K562 (cell line): ENCODE measurements around the gene WNT3. TPM values are rescaled to one million over a fixed set of nuclear protein-coding genes. Genes with fewer than 3 reads are reported as not detected.
A peak's percentile ranks its signal among the peaks of the same experiment; 100 is the strongest.

ENCODE experiments used
- ATAC-seq: fragments of 200-7000 bp; cut with Tn5 transposase; 3 replicates; pipeline ENCODE4 v1.9.1; 2020; ENCODE audit warnings: moderate library complexity
- BruUV-seq: library from RNA; stranded (reverse); fragments of 400-500 nt; replicated peaks from 2 replicates; lab custom pipeline; 2021; lab: Mats Ljungman, UMichigan
- CTCF ChIA-PET: fragments of 300-600 bp; formaldehyde crosslinking; extraction: SDS; loops from one replicate; lab custom pipeline; 2021; ENCODE audit warnings: low intra/inter-chr PET ratio; lab: Yijun Ruan, JAX
- POLR2A ChIA-PET: fragments of 300-600, 350-650 bp; sonication (Branson Sonifier 250); formaldehyde crosslinking; extraction: SDS; loops from one replicate; lab custom pipeline; 2021; ENCODE audit warnings: antibody characterized with exemption, inconsistent platforms; lab: Yijun Ruan, JAX
- DNase-seq, 4 experiments: peaks; one replicate each; pipeline versions ENCODE4 v3.0.0 to v3.0.0-alpha.2; 2011 to 2018; ENCODE audit warnings: low spot score in 3 of 4, mixed read lengths in 3 of 4; ENCODE audit errors: extremely low read depth in 1 of 4
- FAIRE-seq: peaks from 2 replicates; lab custom pipeline; 2011; peaks lifted over from hg19 to GRCh38; lab: Jason Lieb, UNC
- H2AFZ ChIP-seq: 2 replicates; pipeline ENCODE4 v1.6.0; 2011; ENCODE audit warnings: low read depth, low read length, control low read depth, inconsistent platforms
- H3K27ac ChIP-seq: fragments of 200-600 bp; 3 replicates; pipeline ENCODE4 v1.8.0; 2011; ENCODE audit warnings: low read depth, mild to moderate bottlenecking, control low read depth, inconsistent platforms, low read length, moderate library complexity, mixed read lengths; ENCODE audit errors: extremely low read depth
- H3K27me3 ChIP-seq, 2 experiments: fragments of 300-600 bp in 1 of 2; 2 replicates in 1 of 2; 3 replicates in 1 of 2; pipeline versions ENCODE4 v1.6.0 to v1.8.0; 2011; ENCODE audit warnings: inconsistent platforms in 2 of 2, low read length in 2 of 2, mild to moderate bottlenecking in 1 of 2, mixed read lengths in 1 of 2, moderate library complexity in 1 of 2; ENCODE audit not compliant: control insufficient read depth in 2 of 2, insufficient read depth in 2 of 2
- H3K36me3 ChIP-seq: fragments of 300-600 bp; 3 replicates; pipeline ENCODE4 v1.8.0; 2011; ENCODE audit warnings: mild to moderate bottlenecking, low read length, inconsistent platforms; ENCODE audit not compliant: control insufficient read depth, insufficient read depth
- H3K4me1 ChIP-seq, 2 experiments: fragments of 200-600 bp in 1 of 2; replicated peaks in 1 of 2; 2 replicates in 1 of 2; 3 replicates in 1 of 2; pipeline versions ENCODE4 v1.5.1 to v1.8.0; 2011; ENCODE audit warnings: inconsistent platforms in 2 of 2, low read length in 2 of 2, mild to moderate bottlenecking in 1 of 2, mixed read lengths in 1 of 2, moderate library complexity in 1 of 2; ENCODE audit not compliant: control insufficient read depth in 2 of 2, insufficient read depth in 2 of 2
- H3K4me2 ChIP-seq: 2 replicates; pipeline ENCODE4 v1.6.1; 2011; ENCODE audit warnings: low read length, control low read depth, inconsistent platforms, mixed read lengths; ENCODE audit not compliant: insufficient read depth
- H3K4me3 ChIP-seq: fragments of 200-600 bp; sonication (generic), shearing (Covaris generic); 2 replicates; pipeline ENCODE4 v1.5.1; 2016; ENCODE audit warnings: control low read depth, inconsistent platforms
- H3K79me2 ChIP-seq: fragments of 200-600 bp; 3 replicates; pipeline ENCODE4 v1.8.0; 2011; ENCODE audit warnings: low read length, inconsistent platforms; ENCODE audit not compliant: control insufficient read depth, insufficient read depth
- H3K9ac ChIP-seq, 2 experiments: 2 replicates each; pipeline versions ENCODE4 v1.6.0 to v1.6.1; 2011; ENCODE audit warnings: low read depth in 2 of 2, low read length in 2 of 2, control low read depth in 1 of 2, inconsistent platforms in 1 of 2, mild to moderate bottlenecking in 1 of 2, mixed read lengths in 1 of 2; ENCODE audit not compliant: insufficient read depth in 1 of 2
- H3K9me1 ChIP-seq: one replicate; pipeline ENCODE4 v1.6.0; 2011; ENCODE audit warnings: inconsistent platforms, mild to moderate bottlenecking, low read length, moderate library complexity; ENCODE audit not compliant: control insufficient read depth, insufficient read depth
- H3K9me3 ChIP-seq: replicated peaks from 2 replicates; pipeline ENCODE4 v1.5.1; 2011; ENCODE audit warnings: low read depth, low read length, inconsistent platforms; ENCODE audit not compliant: control insufficient read depth, insufficient read depth
- H4K20me1 ChIP-seq: replicated peaks from 2 replicates; pipeline ENCODE4 v1.6.1; 2011; ENCODE audit warnings: low read length, inconsistent platforms, mixed read lengths; ENCODE audit not compliant: control insufficient read depth, insufficient read depth
- ELF2 ChIP-seq: fragments of 250-450 bp; sonication (Bioruptor Pico); IDR thresholded peaks from 2 replicates; pipeline ENCODE4 v1.5.0; 2021; ENCODE audit warnings: mild to moderate bottlenecking
- MEF2D ChIP-seq: conservative IDR thresholded peaks from 2 replicates; pipeline ENCODE4 v1.6.1; 2016; ENCODE audit warnings: low read depth, missing genetic modification characterization, missing compliant biosample characterization
- NR2C2 ChIP-seq, 2 experiments: fragments of 200-800 bp in 1 of 2; sonication (Bioruptor generic) in 1 of 2; sonication (generic) in 1 of 2; formaldehyde crosslinking in 1 of 2; IDR thresholded peaks; 2 replicates each; pipeline versions ENCODE4 v1.6.1 to v1.8.0; 2016 to 2022; ENCODE audit warnings: mild to moderate bottlenecking in 1 of 2, missing compliant biosample characterization in 1 of 2, missing genetic modification characterization in 1 of 2, missing genetic modification reagents in 1 of 2
- STAT5B ChIP-seq: fragments of 250-450 bp; sonication (Bioruptor Pico); IDR thresholded peaks from 2 replicates; pipeline ENCODE4 v1.8.0; 2021; ENCODE audit warnings: mild to moderate bottlenecking, inconsistent platforms
- YY1 ChIP-seq, 3 experiments: IDR thresholded peaks; 2 replicates each; pipeline ENCODE4 v1.6.1; 2011; ENCODE audit warnings: low read length in 2 of 3, mild to moderate bottlenecking in 2 of 3, moderate library complexity in 2 of 3, borderline replicate concordance in 1 of 3, control low read depth in 1 of 3, low read depth in 1 of 3; ENCODE audit not compliant: insufficient read depth in 3 of 3, insufficient replicate concordance in 2 of 3, control insufficient read depth in 1 of 3, insufficient read length in 1 of 3; ENCODE audit errors: extremely low read depth in 1 of 3
- ZNF507 ChIP-seq: conservative IDR thresholded peaks from 2 replicates; pipeline ENCODE4 v1.6.1; 2017; ENCODE audit warnings: missing genetic modification characterization, missing compliant biosample characterization
- ZNF584 ChIP-seq: fragments of 200-800 bp; sonication (Bioruptor generic); IDR thresholded peaks from 2 replicates; pipeline ENCODE4 v1.6.1; 2016; ENCODE audit warnings: low read depth, mild to moderate bottlenecking, missing genetic modification characterization, missing compliant biosample characterization
- ZNF830 ChIP-seq: fragments of 250-450 bp; sonication (Bioruptor Pico); IDR thresholded peaks from 2 replicates; pipeline ENCODE4 v1.5.0; 2021; ENCODE audit warnings: mild to moderate bottlenecking
- WGBS: fragments of 100-300 bp; shearing (Covaris generic); methylation state at CpG from one replicate; pipeline ENCODE4 v1.1.6; 2016; ENCODE audit warnings: low coverage, mixed read lengths; ENCODE audit not compliant: insufficient coverage; ENCODE audit errors: missing lambda C conversion rate; 5-methylcytosine and 5-hydroxymethylcytosine counted together
- in situ Hi-C: fragments of 300-500 bp; cut with MboI; formaldehyde crosslinking; loops from 4 replicates; pipeline ENCODE4 v1.15.0; 2018; ENCODE audit warnings: inconsistent platforms, mixed read lengths
- intact Hi-C: fragments of 100-400 bp; cut with micrococcal nuclease; formaldehyde crosslinking; loops from 2 replicates; pipeline ENCODE4 v1.14.2; 2022
- polyA plus RNA-seq, 8 experiments: library from polyadenylated mRNA; depleted of rRNA in 4 of 8; stranded (reverse) in 5 of 8; unstranded in 3 of 8; fragments of >200 nt; fragmentation: Nextera tagmentation in 2 of 8; fragmentation: Illumina TruSeq in 1 of 8; extraction: Ambion mirVana in 2 of 8; extraction: Trizol in 1 of 8; gene quantifications; 2 replicates each; pipeline versions ENCODE4 v1.2.1 to v1.2.3, GENCODE V29; 2011 to 2014; ENCODE audit warnings: inconsistent platforms in 1 of 8, missing spikeins in 1 of 8
- total RNA-seq, 7 experiments: library from RNA; depleted of rRNA in 6 of 7; stranded (reverse); fragments of >200 nt in 6 of 7; fragmentation: Illumina TruSeq in 2 of 7; extraction: Trizol in 2 of 7; gene quantifications; 2 replicates each; pipeline versions ENCODE4 v1.2.1 to v1.2.3, GENCODE V29; 2011 to 2021; ENCODE audit warnings: low replicate concordance in 1 of 7
- TF ChIP-seq, protein P1 (sequence below): fragments of 450-650 bp; conservative IDR thresholded peaks from 2 replicates; pipeline ENCODE4 v1.6.1; 2016; ENCODE audit warnings: missing genetic modification characterization, low read depth, mild to moderate bottlenecking, missing compliant biosample characterization, moderate library complexity
- TF ChIP-seq, protein P2 (sequence below), 3 experiments: IDR thresholded peaks in 2 of 3; conservative IDR thresholded peaks in 1 of 3; 2 replicates each; pipeline ENCODE4 v1.5.1; 2011 to 2012; ENCODE audit warnings: low read length in 3 of 3, mild to moderate bottlenecking in 3 of 3, control low read depth in 2 of 3, improper control_type of control experiment in 1 of 3, inconsistent platforms in 1 of 3, low read depth in 1 of 3, mixed read lengths in 1 of 3, moderate library complexity in 1 of 3; ENCODE audit not compliant: insufficient read depth in 2 of 3

Gene WNT3
- total and polyA plus RNA-seq, 9 of the 15 experiments (the other 6 are each of a cell fraction or from before 2014, with no cell fraction given), result 1.5 to 6.1 (median 3.3) TPM

DNA sequence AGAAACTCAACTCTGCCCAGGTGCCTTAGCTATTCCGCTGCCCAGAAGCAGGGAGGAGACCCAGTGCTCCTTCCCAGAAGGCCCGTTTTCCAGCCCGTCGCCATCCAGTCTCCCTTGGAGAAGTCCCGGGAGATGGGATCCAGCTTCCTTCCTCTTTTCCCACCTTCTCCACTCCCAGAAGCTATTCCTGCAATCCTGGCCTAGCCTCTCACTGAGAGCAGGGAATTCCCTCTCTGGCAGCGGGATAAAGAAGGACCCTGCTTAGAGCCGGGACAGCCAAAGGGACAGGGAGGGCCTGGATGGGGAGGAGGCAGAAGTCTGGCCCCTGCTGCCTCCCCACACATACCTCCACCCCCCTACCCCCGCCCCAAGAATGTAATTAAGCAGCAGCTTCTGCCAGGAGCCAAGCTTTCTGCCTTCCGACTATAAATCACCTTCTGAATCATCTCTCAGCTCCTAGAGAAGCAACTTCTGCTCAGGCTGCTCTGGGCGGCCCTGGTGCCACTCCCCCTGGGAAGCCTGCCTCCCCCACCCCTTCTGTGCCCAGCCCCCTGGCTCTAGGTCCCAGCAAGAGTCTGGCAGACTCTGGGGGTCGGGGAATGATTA lies 6.4 kb downstream of the WNT3 start (continued):
- TF ChIP-seq, protein P1, sequence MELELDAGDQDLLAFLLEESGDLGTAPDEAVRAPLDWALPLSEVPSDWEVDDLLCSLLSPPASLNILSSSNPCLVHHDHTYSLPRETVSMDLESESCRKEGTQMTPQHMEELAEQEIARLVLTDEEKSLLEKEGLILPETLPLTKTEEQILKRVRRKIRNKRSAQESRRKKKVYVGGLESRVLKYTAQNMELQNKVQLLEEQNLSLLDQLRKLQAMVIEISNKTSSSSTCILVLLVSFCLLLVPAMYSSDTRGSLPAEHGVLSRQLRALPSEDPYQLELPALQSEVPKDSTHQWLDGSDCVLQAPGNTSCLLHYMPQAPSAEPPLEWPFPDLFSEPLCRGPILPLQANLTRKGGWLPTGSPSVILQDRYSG, result no peak
- no peak for TF ChIP-seq MEF2D (tag)
- no peak for TF ChIP-seq ZNF584 (CRISPR knock-in tag)
- no peak for TF ChIP-seq ZNF830
- no peak for TF ChIP-seq STAT5B (CRISPR knock-in tag)
- TF ChIP-seq NR2C2 (CRISPR knock-in tag; IDR thresholded peaks at IDR 0.05), result no peak
- no peak for TF ChIP-seq NR2C2 (tag; IDR thresholded peaks at IDR 0.05)

DNA sequence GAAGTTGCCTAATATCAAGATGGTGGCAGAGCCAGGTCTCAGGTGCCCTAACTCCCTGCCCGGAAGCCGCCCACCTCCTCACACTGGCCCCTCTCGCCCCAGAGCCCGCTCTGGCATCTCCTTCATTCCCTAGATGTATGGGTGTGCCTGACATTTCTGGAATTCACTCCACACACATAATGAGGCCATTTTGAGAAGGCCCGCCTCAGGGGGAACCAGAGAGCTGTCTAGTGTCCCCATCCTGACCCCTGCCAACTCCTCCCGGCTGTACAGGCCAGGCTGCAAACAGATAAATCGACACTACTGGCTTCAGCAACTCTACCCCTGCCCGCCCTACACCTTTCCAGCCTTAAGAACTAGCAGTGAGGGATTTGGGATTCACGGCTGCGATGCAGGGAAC lies 7.7 kb downstream of the WNT3 start:
- TF ChIP-seq YY1 (IDR thresholded peaks at IDR 0.05; ENCODE audit: borderline replicate concordance in 1 of 3, control insufficient read depth in 1 of 3, extremely low read depth in 1 of 3, insufficient read depth in 3 of 3, insufficient read length in 1 of 3, insufficient replicate concordance in 2 of 3, low read depth in 1 of 3, low read length in 2 of 3) (peak in 1 of 3 experiments; percentile 69), ELF2 (CRISPR knock-in tag) (no peak), ZNF507 (tag) (no peak)
- TF ChIP-seq, protein P2, sequence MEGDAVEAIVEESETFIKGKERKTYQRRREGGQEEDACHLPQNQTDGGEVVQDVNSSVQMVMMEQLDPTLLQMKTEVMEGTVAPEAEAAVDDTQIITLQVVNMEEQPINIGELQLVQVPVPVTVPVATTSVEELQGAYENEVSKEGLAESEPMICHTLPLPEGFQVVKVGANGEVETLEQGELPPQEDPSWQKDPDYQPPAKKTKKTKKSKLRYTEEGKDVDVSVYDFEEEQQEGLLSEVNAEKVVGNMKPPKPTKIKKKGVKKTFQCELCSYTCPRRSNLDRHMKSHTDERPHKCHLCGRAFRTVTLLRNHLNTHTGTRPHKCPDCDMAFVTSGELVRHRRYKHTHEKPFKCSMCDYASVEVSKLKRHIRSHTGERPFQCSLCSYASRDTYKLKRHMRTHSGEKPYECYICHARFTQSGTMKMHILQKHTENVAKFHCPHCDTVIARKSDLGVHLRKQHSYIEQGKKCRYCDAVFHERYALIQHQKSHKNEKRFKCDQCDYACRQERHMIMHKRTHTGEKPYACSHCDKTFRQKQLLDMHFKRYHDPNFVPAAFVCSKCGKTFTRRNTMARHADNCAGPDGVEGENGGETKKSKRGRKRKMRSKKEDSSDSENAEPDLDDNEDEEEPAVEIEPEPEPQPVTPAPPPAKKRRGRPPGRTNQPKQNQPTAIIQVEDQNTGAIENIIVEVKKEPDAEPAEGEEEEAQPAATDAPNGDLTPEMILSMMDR (IDR thresholded peaks at IDR 0.05 in 2 of 3, conservative IDR thresholded peaks at IDR 0.05 in 1 of 3; ENCODE audit: insufficient read depth in 2 of 3, low read depth in 1 of 3, low read length in 3 of 3), result 0 out of 6 replicates have a peak, but pooled peaks of 1 of the 3 experiments have one; percentile 15
- ChIA-PET CTCF (no interaction called here), POLR2A (interaction anchor here (1.0 kb wide), 2 partner anchors 10 to 17 kb away, joined by 3 to 4 read pairs; no protein-coding TSS in a partner anchor)
- Histone ChIP-seq H4K20me1 (no peaks in the 10 kb centered on the region), H3K4me3 (no peak overlapping the region), H3K9ac (peak overlapping the region in 1 of 2 experiments; percentile 82; a peak in 2 of 4 replicates), H3K27me3 (no peaks in the 10 kb centered on the region), H3K79me2 (no peaks in the 10 kb centered on the region), H3K9me3 (no peaks in the 10 kb centered on the region), H3K36me3 (no peaks in the 10 kb centered on the region), H3K27ac (no peak overlapping the region), H2AFZ (peak overlapping the region; percentile 29; the same call in 1 of the 2 replicates), H3K4me2 (no peak overlapping the region), H3K4me1 (peaks cover 30 to 43% of the 10 kb centered on the region in 2 experiments), H3K9me1 (no peaks in the 10 kb centered on the region)
- BruUV-seq, result no TSS peak
- ATAC-seq, result peak; percentile 17; the same call in 1 of the 3 replicates
- no peak for DNase-seq
- in situ Hi-C loops (loop anchor here (25.0 kb wide), 1 partner anchor 1224 kb away; no protein-coding TSS in a partner anchor), intact Hi-C loops (no loop called here)
- 73% methylated on average over 10 of the region's 10 CpGs for WGBS
- no peak for FAIRE-seq
